ENCODE measurements around the gene CYP39A1. TPM values are rescaled to one million over a fixed set of nuclear protein-coding genes. Genes with fewer than 3 reads are reported as not detected.

The CYP39A1 gene
- total and polyA plus RNA-seq, 9 donors: 9.0 to 22.9 (median 15.0) TPM

GRCh38 chr6:46501136-46502089 lies 151.2 kb downstream of the CYP39A1 start:
- Histone ChIP-seq H3K27ac (no peak overlapping the region), H3K36me3 (no peaks in the 10 kb centered on the region), H3K27me3 (no peaks in the 10 kb centered on the region), H3K4me3 (no peak overlapping the region), H3K9me3 (no peaks in the 10 kb centered on the region), H3K4me1 (ENCODE audit: insufficient read depth) (peaks cover 7% of the 10 kb centered on the region)
- WGBS, 3 donors: 76 to 81% (median 79%) methylated on average over 8 of the region's 8 CpGs
- TF ChIP-seq POLR2A (IDR thresholded peaks at IDR 0.05) (no peak), CTCF (IDR thresholded peaks at IDR 0.05) (no peak)
- DNase-seq: no peak
- intact Hi-C loops (cut with DNase I): loop anchor here in 1 of 4 donors (10.0 kb wide), 1 partner anchor 47 kb away; no protein-coding TSS in a partner anchor

GRCh38 chr6:46500382-46500781 lies 152.2 kb downstream of the CYP39A1 start:
- TF ChIP-seq EP300 (IDR thresholded peaks at IDR 0.05) (no peak), CTCF (IDR thresholded peaks at IDR 0.05) (no peak), POLR2A (IDR thresholded peaks at IDR 0.05) (no peak)
- Histone ChIP-seq H3K36me3 (no peaks in the 10 kb centered on the region), H3K4me3 (no peak overlapping the region), H3K4me1 (ENCODE audit: insufficient read depth) (peaks cover 7% of the 10 kb centered on the region), H3K27me3 (no peaks in the 10 kb centered on the region), H3K9me3 (no peaks in the 10 kb centered on the region), H3K27ac (no peak overlapping the region)
- no peak for DNase-seq
- intact Hi-C loops (cut with DNase I): loop anchor here in 1 of 4 donors (10.0 kb wide), 1 partner anchor 46 kb away; no protein-coding TSS in a partner anchor

Other genes starting within 250 kb of the CYP39A1 start
- gene RCAN2, start 161.4 kb downstream of the CYP39A1 start, total RNA-seq: 10 to 100 TPM; 12.0 to 40.4 (median 15.5) TPM
- 10 to 100 TPM; 25.6 to 75.3 TPM for gene RCAN2, start 161.4 kb downstream of the CYP39A1 start, polyA plus RNA-seq
- 10 to 100 TPM; 21.0 to 56.9 (median 37.0) TPM for gene SLC25A27, start 157 bp upstream of the CYP39A1 start, total RNA-seq
- 10 to 100 TPM; 28.8 to 49.2 TPM for gene SLC25A27, start 157 bp upstream of the CYP39A1 start, polyA plus RNA-seq
- under 1 TPM; 0.20 to 0.96 (median 0.37) TPM for gene TDRD6, start 35.1 kb upstream of the CYP39A1 start, total RNA-seq
- gene TDRD6, start 35.1 kb upstream of the CYP39A1 start, polyA plus RNA-seq: under 1 TPM; 0.27 to 0.58 TPM
- gene PLA2G7, start 82.6 kb upstream of the CYP39A1 start, total RNA-seq: 10 to 100 TPM in 1 of 7 donors, 1 to 10 TPM in 3, under 1 TPM in 3; 0.18 to 15.1 (median 1.6) TPM
- gene PLA2G7, start 82.6 kb upstream of the CYP39A1 start, polyA plus RNA-seq: 1 to 10 TPM; 1.4 to 6.7 TPM
- 10 to 100 TPM in 1 of 7 donors, under 1 TPM in 4, not detected in 2; 0.12 to 18.0 (median 0.50) TPM for gene ANKRD66, start 94.1 kb upstream of the CYP39A1 start, total RNA-seq
- not detected for gene ANKRD66, start 94.1 kb upstream of the CYP39A1 start, polyA plus RNA-seq
- 1 to 10 TPM in 1 of 7 donors, under 1 TPM in 1, not detected in 5; 0.80 to 3.0 TPM for gene MEP1A, start 140.6 kb upstream of the CYP39A1 start, total RNA-seq
- under 1 TPM in 1 of 2 donors, not detected in 1; 0.13 TPM for gene MEP1A, start 140.6 kb upstream of the CYP39A1 start, polyA plus RNA-seq